Fibroblast of skin of scalp (primary cell): ENCODE data around the gene NAA10.

Source experiments
- DNase-seq: peaks from one replicate; pipeline ENCODE4 v3.0.0-alpha.2; 2013

NAA10 gene

DNA sequence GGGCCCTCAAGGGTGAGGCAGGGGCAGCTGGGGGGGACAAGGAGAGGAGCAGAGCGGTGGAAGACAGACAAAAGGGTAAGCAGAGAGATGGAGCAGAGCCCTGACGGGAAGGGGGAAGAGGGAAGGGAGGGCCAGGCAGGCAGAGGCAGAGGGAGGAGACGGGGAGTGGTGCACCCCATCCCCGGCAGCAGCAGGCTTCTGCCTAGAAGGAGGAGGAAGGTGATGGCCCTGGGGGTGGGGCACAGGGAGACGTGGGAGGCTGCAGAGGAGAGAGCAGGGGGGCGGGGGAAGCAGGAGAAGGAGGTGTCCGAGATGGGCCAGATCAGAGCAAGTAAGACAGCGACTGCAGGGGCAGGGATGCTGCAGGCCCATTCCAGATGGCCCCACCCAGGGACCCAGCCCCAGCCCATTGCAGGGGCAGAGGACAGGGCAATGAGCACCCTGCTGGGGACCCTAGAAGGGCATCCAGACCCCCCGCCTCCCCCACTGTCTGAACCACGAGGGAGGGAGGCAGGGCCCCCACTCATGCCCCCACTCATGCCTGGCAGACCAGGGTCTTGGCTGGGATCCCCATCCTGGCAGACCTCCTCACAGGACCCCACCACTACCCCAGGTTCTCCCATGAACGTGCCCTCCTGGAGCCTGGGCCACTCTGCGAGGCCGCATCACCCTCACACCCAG, 51.5 kb downstream of the NAA10 start:
- DNase-seq, result no peak

GRCh38 chrX:153882557-153882956, 52.3 kb downstream of the NAA10 start:
- DNase-seq, result no peak

- no peak for DNase-seq
These were observed 52.7 kb downstream of the NAA10 start for GRCh38 chrX:153882086-153882498.

DNA sequence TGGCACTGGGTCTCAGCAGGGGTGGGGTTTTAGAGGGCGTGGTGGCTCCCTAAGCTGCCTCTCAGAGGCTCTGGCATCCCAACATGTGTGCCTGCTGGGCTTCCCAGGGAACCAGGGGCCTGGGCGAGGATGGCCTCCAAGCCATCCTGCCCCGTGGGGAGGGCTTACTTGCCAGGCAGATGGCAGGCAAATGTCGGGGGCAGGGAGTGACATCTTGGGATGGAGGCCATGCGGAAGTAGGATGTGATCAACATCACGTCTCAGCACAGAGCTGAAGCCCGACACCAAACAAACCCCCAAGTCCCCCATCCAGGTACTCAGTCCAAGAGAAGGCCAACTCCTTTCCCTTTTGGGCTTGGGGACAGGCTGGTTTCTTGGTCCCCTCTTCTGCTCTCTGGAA, 53.6 kb downstream of the NAA10 start:
- no peak for DNase-seq

GRCh38 chrX:153880440-153880815, 54.4 kb downstream of the NAA10 start:
- DNase-seq, result no peak

- no peak for DNase-seq
These were observed 54.9 kb downstream of the NAA10 start for GRCh38 chrX:153879741-153880439.
